Effector memory CD4-positive, alpha-beta T cell (primary cell): ENCODE measurements around the gene LCN1.

Experiments used
- DNase-seq, 3 donors: peaks; one replicate each; pipeline ENCODE4 v3.0.0-alpha.2; 2020
- H3K27ac ChIP-seq: 2 replicates; pipeline ENCODE4 v1.7.0; 2013; ENCODE audit warnings: mild to moderate bottlenecking, low read length, moderate library complexity; ENCODE audit not compliant: insufficient read depth, poor library complexity, severe bottlenecking
- H3K27me3 ChIP-seq: replicated peaks from 2 replicates; pipeline ENCODE4 v1.7.0; 2013; ENCODE audit warnings: mild to moderate bottlenecking, low read length; ENCODE audit not compliant: insufficient read depth, control insufficient read depth, poor library complexity, severe bottlenecking
- H3K36me3 ChIP-seq: 2 replicates; pipeline ENCODE4 v1.7.0; 2013; ENCODE audit warnings: mild to moderate bottlenecking, low read length, moderate library complexity; ENCODE audit not compliant: control insufficient read depth, insufficient read depth
- H3K4me1 ChIP-seq: 2 replicates; pipeline ENCODE4 v1.7.0; 2013; ENCODE audit warnings: low read length, mild to moderate bottlenecking; ENCODE audit not compliant: control insufficient read depth, insufficient read depth, poor library complexity, severe bottlenecking
- H3K4me3 ChIP-seq: 2 replicates; pipeline ENCODE4 v1.7.0; 2013; ENCODE audit warnings: low read length, low read depth, mild to moderate bottlenecking; ENCODE audit not compliant: insufficient read depth, poor library complexity, severe bottlenecking
- H3K9me3 ChIP-seq: 2 replicates; pipeline ENCODE4 v1.7.0; 2013; ENCODE audit warnings: mild to moderate bottlenecking, low read length, moderate library complexity; ENCODE audit not compliant: control insufficient read depth

Gene LCN1

DNA sequence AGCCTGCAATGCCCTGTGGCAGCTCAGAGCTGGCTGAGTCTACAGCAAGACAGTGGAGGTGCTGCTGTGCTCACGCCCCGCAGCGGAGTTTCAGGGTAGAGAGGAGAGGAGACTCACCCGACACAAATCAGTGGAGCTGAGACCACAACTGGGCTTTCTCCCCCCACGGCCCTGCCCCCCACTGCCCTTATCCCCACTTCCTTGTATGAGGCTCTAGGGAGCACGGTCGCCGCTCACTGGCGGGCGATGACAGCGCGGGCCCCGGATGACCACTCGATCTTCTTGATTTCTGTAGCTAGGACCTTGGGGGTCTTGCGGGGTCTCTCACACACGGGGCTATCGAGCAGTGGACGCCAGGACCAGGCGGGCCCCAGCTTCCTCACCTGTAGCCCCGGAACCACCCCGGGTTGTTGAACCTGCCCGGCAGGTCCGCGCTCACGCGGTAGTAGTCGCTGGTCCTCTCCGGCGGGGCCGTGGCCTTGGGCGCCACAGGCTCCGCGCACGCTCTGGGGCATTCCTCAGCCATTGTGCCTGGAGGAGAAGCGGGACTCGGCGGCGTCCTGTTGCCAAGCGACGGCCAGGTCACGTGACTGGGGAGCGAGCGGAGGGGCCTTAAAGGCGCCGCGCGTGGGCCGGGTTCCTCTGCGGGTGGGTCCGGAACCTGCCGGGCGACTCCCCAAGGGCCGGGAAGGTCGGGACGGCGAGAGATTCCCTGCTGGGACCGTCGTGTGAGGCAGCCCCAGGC is 21.7 kb upstream of the LCN1 start:
- peak overlapping the region; percentile 97 for H3K4me3 ChIP-seq
- peaks cover 24% of the 10 kb centered on the region for H3K4me1 ChIP-seq
- peaks cover 20% of the 10 kb centered on the region for H3K36me3 ChIP-seq
- H3K27ac ChIP-seq = peak overlapping the region; percentile 58
- H3K9me3 ChIP-seq = no peaks in the 10 kb centered on the region
- H3K27me3 ChIP-seq = no peaks in the 10 kb centered on the region
- peak; percentile 75 to 91 (median 82) for DNase-seq

GRCh38 chr9:135500071-135500524 is 21.1 kb upstream of the LCN1 start:
- peaks cover 20% of the 10 kb centered on the region for H3K36me3 ChIP-seq
- DNase-seq = no peak
- peak overlapping the region; percentile 97 for H3K4me3 ChIP-seq
- H3K9me3 ChIP-seq = no peaks in the 10 kb centered on the region
- peak overlapping the region; percentile 58 for H3K27ac ChIP-seq
- H3K4me1 ChIP-seq = peaks cover 24% of the 10 kb centered on the region
- H3K27me3 ChIP-seq = no peaks in the 10 kb centered on the region

DNA sequence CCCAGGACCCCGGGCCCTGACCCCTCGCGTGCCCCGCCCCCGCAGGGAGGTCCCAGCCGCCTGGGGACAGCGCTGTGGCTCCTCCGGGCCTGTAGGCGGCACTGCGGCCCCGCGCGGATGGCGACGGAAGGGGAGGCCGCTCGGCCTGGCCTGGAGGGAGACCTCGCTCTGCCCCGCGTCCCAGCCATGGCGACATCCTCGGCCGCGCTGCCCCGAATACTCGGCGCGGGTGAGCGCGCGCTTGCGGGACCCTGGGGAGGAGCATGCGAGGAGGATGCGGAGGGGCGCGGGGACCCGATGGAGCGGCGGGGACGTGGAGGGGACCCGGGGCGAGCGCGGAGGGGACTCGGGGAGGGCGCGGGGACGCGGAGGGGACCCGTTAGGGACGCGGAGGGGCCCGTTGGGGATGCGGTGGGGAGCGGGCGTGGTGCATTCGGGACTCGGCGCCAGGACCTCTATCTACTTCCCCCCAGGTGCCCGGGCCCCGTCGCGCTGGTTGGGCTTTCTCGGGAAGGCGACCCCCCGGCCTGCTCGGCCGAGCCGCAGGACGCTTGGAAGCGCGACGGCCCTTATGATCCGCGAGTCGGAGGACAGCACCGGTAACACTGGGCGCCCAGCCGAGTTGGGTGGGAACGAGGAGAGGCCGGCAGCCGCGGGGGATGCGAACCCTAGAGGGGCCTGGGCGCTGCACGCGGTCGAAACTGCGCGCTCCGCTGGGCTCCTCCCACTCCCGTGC is 20.5 kb upstream of the LCN1 start, which contains the start of gene MRPS2:
TSS of gene MRPS2 (plus strand) at position 158 of the 736 bp plus-strand sequence. CDS start at position 187, 29 bp downstream.
- H3K4me3 ChIP-seq = peak within 1 kb of the TSS; percentile 97
- H3K27ac ChIP-seq = peak within 1 kb of the TSS; percentile 58
- no peaks in the 10 kb centered on the region for H3K9me3 ChIP-seq
- peaks cover 24% of the 10 kb centered on the region for H3K4me1 ChIP-seq
- DNase-seq = peak; percentile 61 to 73 (median 71)
- H3K36me3 ChIP-seq = peaks cover 20% of the 10 kb centered on the region
- no peaks in the 10 kb centered on the region for H3K27me3 ChIP-seq

DNA sequence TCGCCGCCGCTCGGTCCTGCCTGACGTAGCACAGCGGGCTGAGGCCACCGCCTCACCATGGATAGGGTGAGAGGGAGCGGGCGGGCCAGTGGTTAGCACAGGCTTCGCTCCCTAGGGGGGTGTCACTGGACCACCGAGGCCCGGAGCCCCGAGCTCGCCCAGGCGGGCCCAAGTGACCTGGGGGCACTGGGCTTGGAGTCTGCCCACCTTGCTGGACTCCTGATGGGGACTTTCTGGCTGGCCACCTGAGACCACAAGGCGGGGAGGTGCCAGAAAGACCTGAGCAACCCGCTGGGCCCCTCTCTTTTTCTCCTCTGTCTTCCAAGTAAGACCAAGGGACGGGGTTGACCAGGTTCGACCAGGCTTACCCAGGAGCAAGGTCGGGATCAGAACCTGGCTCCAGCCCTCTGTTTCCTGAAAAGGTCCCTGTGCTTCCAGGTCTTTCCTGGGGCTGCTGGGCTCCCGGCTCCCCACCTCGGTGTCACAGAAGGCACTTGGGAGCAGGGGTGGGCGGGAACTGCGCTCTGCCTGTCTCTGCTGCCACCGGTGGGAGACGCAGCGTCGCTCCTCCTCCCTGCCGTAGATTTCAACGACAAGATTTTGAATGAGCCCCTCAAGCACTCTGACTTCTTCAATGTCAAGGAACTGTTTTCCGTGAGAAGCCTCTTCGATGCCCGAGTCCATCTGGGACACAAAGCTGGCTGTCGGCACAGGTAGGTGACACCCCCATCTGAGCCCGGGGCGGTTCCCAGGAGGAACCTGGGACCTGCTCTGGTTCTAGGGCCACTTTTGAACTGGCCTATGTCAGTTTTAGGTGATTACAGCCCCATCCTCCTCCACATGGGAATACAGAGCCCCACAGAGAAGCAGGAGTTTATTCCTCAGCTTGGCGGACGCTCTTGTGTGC is 19.7 kb upstream of the LCN1 start:
- DNase-seq = no peak
- Histone ChIP-seq H3K4me3 (peak overlapping the region; percentile 97), H3K9me3 (no peaks in the 10 kb centered on the region), H3K27ac (peak overlapping the region; percentile 58), H3K27me3 (no peaks in the 10 kb centered on the region), H3K4me1 (peaks cover 24% of the 10 kb centered on the region), H3K36me3 (peaks cover 20% of the 10 kb centered on the region)

GRCh38 chr9:135502168-135502872 is 18.9 kb upstream of the LCN1 start:
- DNase-seq = no peak
- no peak overlapping the region for H3K27ac ChIP-seq
- no peak overlapping the region for H3K4me3 ChIP-seq
- peaks cover 24% of the 10 kb centered on the region for H3K4me1 ChIP-seq
- H3K36me3 ChIP-seq = peaks cover 20% of the 10 kb centered on the region
- no peaks in the 10 kb centered on the region for H3K9me3 ChIP-seq
- no peaks in the 10 kb centered on the region for H3K27me3 ChIP-seq

- no peaks in the 10 kb centered on the region for H3K27me3 ChIP-seq
- no peak overlapping the region for H3K27ac ChIP-seq
- peaks cover 24% of the 10 kb centered on the region for H3K4me1 ChIP-seq
- H3K36me3 ChIP-seq = peaks cover 20% of the 10 kb centered on the region
- no peak overlapping the region for H3K4me3 ChIP-seq
- no peak for DNase-seq
- no peaks in the 10 kb centered on the region for H3K9me3 ChIP-seq
These were observed 18.3 kb upstream of the LCN1 start for GRCh38 chr9:135502873-135503321.

GRCh38 chr9:135503371-135504261 is 17.6 kb upstream of the LCN1 start:
- no peak for DNase-seq
- H3K36me3 ChIP-seq = peaks cover 20% of the 10 kb centered on the region
- peaks cover 24% of the 10 kb centered on the region for H3K4me1 ChIP-seq
- no peaks in the 10 kb centered on the region for H3K9me3 ChIP-seq
- no peaks in the 10 kb centered on the region for H3K27me3 ChIP-seq
- no peak overlapping the region for H3K4me3 ChIP-seq
- no peak overlapping the region for H3K27ac ChIP-seq

- Histone ChIP-seq H3K27me3 (no peaks in the 10 kb centered on the region), H3K9me3 (no peaks in the 10 kb centered on the region), H3K4me1 (peaks cover 20% of the 10 kb centered on the region), H3K4me3 (no peak overlapping the region), H3K36me3 (peaks cover 20% of the 10 kb centered on the region), H3K27ac (no peak overlapping the region)
- peak in 2 of 3 donors; percentile 17 to 19 for DNase-seq
These were observed 16.7 kb upstream of the LCN1 start for GRCh38 chr9:135504262-135505243.
